GM18505 (cell line): ENCODE data around the gene KIF18A.
"Not testable (repeated sequence)": the region's sequence is repeated elsewhere in the genome, so short reads cannot be mapped to it uniquely, and the experiment has no call there.

ENCODE experiments used
- ATAC-seq: cut with Tn5 transposase; IDR thresholded peaks from one replicate; pipeline ENCODE4 v1.9.1; 2021; ENCODE audit not compliant: unreplicated experiment
- POLR2A ChIP-seq: IDR thresholded peaks from 4 replicates; pipeline ENCODE4 v1.6.1; 2011; ENCODE audit warnings: borderline replicate concordance; ENCODE audit not compliant: insufficient read depth, insufficient read length; ENCODE audit errors: extremely low read depth

KIF18A gene

GRCh38 chr11:28123151-28123581, 15.2 kb upstream of the KIF18A start:
- no peak for TF ChIP-seq POLR2A
- ATAC-seq, result no peak

GRCh38 chr11:28117712-28118111, 9.8 kb upstream of the KIF18A start:
- no peak for ATAC-seq
- no peak for TF ChIP-seq POLR2A

DNA sequence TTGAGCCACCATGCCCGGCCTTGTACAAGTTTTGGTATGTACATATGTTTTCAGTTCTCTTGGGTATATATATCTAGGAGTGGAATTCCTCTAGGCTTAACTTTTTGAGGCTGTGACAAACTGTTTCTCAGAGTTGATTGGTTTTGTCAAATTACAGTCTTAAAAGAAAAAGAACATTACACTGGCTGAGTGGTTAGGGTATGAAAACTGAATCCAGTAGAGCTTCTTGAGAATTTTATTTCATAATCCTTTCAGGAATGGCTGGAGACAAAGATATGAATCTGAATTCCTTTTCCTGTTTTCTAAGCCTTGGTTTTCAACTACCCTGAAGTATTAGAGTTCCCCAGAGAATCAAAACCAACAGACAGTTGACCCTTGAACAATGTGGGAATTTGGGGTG, 6.8 kb upstream of the KIF18A start:
- TF ChIP-seq POLR2A, result no peak

GRCh38 chr11:28114116-28114515, 6.2 kb upstream of the KIF18A start:
- TF ChIP-seq POLR2A, result no peak
- ATAC-seq, result no peak

More for the DNA sequence above, 6.8 kb upstream of the KIF18A start:
- no peak for ATAC-seq

- no peak for TF ChIP-seq POLR2A
- ATAC-seq, result no peak
Measured at GRCh38 chr11:28110821-28111200, 2.9 kb upstream of the KIF18A start.

- peak; percentile 25 for ATAC-seq
- peak; percentile 83 for TF ChIP-seq POLR2A
Measured at GRCh38 chr11:28110108-28110820, 2.3 kb upstream of the KIF18A start.

DNA sequence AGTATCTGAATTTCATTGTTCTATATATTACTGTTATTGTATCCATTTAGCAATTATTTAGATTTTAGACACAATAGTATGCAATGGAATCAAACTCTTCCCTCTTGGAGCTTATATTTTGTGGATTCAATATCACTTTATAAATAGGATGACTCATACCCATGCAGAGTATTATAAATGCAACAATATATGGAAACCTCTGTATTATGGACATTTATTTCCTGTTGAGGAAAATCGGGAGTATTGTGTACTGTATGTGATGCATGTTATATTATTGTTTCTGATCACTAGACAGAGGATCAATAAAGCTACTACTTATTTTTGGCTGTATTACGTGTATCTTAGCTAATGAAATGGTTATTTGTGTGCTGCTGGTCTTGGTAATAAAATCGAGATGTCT, 1.0 kb upstream of the KIF18A start:
- ATAC-seq, result no peak
- TF ChIP-seq POLR2A, result no peak

DNA sequence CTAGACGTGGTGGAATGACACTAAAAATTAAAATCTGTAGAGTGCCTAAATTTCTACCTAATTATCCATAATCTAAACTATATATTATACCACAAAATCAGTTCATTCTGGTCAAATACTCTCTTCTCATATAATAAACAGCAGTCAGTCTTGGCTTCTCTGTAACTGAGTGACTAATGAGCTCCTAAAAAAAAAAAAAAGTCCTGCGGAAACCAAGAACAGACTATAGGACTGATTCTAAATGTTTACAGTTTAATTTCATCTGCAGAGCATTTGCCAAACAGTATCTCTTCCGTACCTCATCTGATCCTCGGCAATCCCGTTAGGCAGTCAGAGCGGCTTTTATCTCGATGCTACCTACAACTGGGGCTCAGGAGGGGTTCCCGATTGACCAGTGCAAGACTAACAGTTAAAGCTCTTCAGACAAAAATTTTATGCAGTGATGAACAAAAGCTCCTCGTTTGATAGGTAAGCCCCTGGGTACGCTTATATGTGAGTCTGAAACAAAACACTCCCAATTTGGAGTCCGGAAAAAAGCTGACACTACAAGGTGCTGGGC, 686 bp downstream of the KIF18A start:
- ATAC-seq, result peak; percentile 0
- TF ChIP-seq POLR2A, result no peak

GRCh38 chr11:28106353-28107043, 1.5 kb downstream of the KIF18A start:
- TF ChIP-seq POLR2A, result no peak
- ATAC-seq, result no peak

DNA sequence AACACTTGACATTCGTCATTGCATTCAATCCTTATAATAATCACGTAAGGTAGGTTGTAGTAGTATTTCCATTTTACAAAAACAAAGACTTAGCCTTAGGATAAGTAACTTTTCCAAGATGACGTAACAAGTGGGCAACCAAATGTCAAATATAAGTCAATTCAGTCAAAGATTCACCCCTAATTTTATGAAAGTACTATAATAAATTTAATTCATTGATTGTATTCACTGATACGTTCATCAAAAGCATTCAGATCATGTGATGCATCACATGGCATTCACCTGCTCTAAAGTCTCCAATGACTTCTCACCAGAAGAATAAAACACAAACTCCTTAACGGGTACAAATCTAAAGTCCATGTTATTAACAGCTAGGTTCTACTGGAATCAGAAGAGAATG, 2.1 kb downstream of the KIF18A start:
- no peak for TF ChIP-seq POLR2A

DNA sequence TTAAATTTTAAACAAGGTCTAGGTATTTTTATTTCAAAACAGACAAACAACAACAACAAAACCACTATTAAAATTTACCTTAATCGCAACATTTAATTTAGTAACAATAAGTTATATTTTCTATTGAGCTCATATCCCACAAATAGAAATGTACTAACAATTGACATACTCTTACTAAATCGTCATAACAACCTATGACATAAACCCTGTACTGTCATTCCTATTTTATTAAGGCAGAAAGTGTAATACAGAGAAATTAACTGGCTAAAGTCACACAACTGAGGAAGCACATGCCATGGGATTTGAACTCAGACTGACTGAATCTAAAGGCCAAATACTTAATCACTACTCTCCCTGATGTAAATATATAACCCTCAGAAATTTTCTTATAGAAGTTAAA, 3.0 kb downstream of the KIF18A start:
- no peak for TF ChIP-seq POLR2A
- no peak for ATAC-seq

More for the DNA sequence above, 2.1 kb downstream of the KIF18A start:
- no peak for ATAC-seq

- ATAC-seq, result no peak
- TF ChIP-seq POLR2A, result no peak
Measured at GRCh38 chr11:28104425-28104824, 3.5 kb downstream of the KIF18A start.

GRCh38 chr11:28102300-28102699, 5.7 kb downstream of the KIF18A start:
- ATAC-seq, result not testable (repeated sequence)

DNA sequence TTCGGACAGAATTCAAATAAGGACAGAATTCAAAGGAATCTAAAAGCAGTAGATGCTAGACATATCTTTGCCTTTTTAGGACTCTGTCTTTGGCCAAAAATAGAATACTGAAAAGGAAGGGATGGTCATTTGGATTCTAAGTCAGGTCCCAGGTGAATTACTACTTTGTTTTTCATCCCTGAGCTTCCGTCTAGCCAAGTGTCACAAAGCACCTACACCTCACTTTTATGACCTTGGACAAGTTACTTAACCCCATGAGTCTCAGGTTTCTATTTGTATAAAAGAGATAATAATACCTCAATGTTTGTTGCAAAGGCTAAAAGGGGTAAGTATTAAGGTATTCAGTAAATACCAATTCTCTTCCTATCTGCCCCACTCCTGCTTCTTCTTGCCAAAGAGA, 7.3 kb downstream of the KIF18A start:
- ATAC-seq, result no peak
- no peak for TF ChIP-seq POLR2A
